Measurements from ENCODE around the gene STK17A.

GRCh38 chr7:43616977-43617376 lies 34.1 kb downstream of the STK17A start:
- TF ChIP-seq GATA2 (IDR thresholded peaks at IDR 0.05; ENCODE audit: low read depth, low read length) (no peak), GATA3 (IDR thresholded peaks at IDR 0.05; ENCODE audit: low read depth, low read length) (no peak)

Measured in SH-SY5Y (cell line).